Muscle of arm (tissue), 12 donors: ENCODE measurements around the gene PAPOLG. TPM values are rescaled to one million over a fixed set of nuclear protein-coding genes. Genes with fewer than 3 reads are reported as not detected.

Experiments used
- polyA plus RNA-seq, 12 donors: library from polyadenylated mRNA; unstranded; fragments of 120-200 nt; gene quantifications; one replicate each; pipeline ENCODE4 v1.2.1, GENCODE V29; 2013; ENCODE audit not compliant: insufficient read length in 12 of 12

PAPOLG gene
- polyA plus RNA-seq, 12 donors = 12.6 to 19.4 (median 13.9) TPM; not detected in 1

Other genes with a start within 250 kb of the PAPOLG start
- 10 to 100 TPM in 2 of 12 donors, 1 to 10 TPM in 9, not detected in 1; 3.3 to 59.4 (median 4.3) TPM for gene BCL11A, start 202.6 kb upstream of the PAPOLG start, polyA plus RNA-seq
- gene REL, start 125.3 kb downstream of the PAPOLG start, polyA plus RNA-seq = 1 to 10 TPM in 11 of 12 donors, not detected in 1; 4.2 to 9.1 (median 5.8) TPM